B cell (primary cell): ENCODE results near the gene ANKRD44. TPM values are rescaled to one million over a fixed set of nuclear protein-coding genes. Genes with fewer than 3 reads are reported as not detected.
A peak's percentile ranks its signal among the peaks of the same experiment; 100 is the strongest.

ENCODE experiments used
- ATAC-seq: fragments of 200-7000 bp; cut with Tn5 transposase; one replicate; pipeline ENCODE4 v1.10.0; 2021; ENCODE audit warnings: low read depth, mild to moderate bottlenecking, moderate number of reproducible peaks, moderate library complexity
- CTCF ChIA-PET: fragments of 350-600 bp; sonication (Branson Sonifier 250); formaldehyde crosslinking; loops from one replicate; lab custom pipeline; 2021; ENCODE audit warnings: antibody characterized with exemption, inconsistent platforms; lab: Charles Lee
- POLR2A ChIA-PET: fragments of 350-600 bp; sonication (Branson Sonifier 250); formaldehyde crosslinking; loops from one replicate; lab custom pipeline; 2021; ENCODE audit warnings: antibody characterized with exemption; lab: Charles Lee
- DNase-seq: peaks from one replicate; pipeline ENCODE4 v3.0.0; 2013
- H2AFZ ChIP-seq: 2 replicates; pipeline ENCODE4 v1.6.1; 2012; ENCODE audit warnings: mild to moderate bottlenecking, low read depth, low read length; ENCODE audit not compliant: insufficient read depth, poor library complexity, severe bottlenecking
- H3K27ac ChIP-seq, 2 donors: 1 replicate in 1 of 2; 2 replicates in 1 of 2; pipeline ENCODE4 v1.5.1; 2012 to 2013; ENCODE audit warnings: low read length in 2 of 2, mild to moderate bottlenecking in 2 of 2, moderate library complexity in 1 of 2
- H3K27me3 ChIP-seq, 4 experiments: fragments of 200-600 bp in 1 of 4; sonication (generic) in 1 of 4; replicated peaks in 1 of 4; 1 replicate in 2 of 4; 2 replicates in 2 of 4; pipeline versions ENCODE4 v1.6.1 to v1.7.0; 2013 to 2016; ENCODE audit warnings: low read length in 3 of 4, mild to moderate bottlenecking in 2 of 4, mixed read lengths in 1 of 4, moderate library complexity in 1 of 4; ENCODE audit not compliant: insufficient read depth in 4 of 4, control insufficient read depth in 3 of 4; ENCODE audit errors: control extremely low read depth in 1 of 4
- H3K36me3 ChIP-seq, 2 experiments: replicated peaks in 1 of 2; 1 replicate in 1 of 2; 2 replicates in 1 of 2; pipeline versions ENCODE4 v1.6.1 to v1.7.1; 2013; ENCODE audit warnings: low read length in 1 of 2; ENCODE audit not compliant: insufficient read depth in 2 of 2, control insufficient read depth in 1 of 2; ENCODE audit errors: control extremely low read depth in 1 of 2, extremely low read depth in 1 of 2
- H3K4me1 ChIP-seq, 2 donors: fragments of 200-600 bp in 1 of 2; sonication (generic) in 1 of 2; 1 replicate in 1 of 2; 2 replicates in 1 of 2; pipeline versions ENCODE4 v1.5.1 to v1.6.1; 2013 to 2017; ENCODE audit warnings: low read length in 2 of 2; ENCODE audit not compliant: control insufficient read depth in 2 of 2, insufficient read depth in 2 of 2
- H3K4me2 ChIP-seq: replicated peaks from 2 replicates; pipeline ENCODE3; 2012; ENCODE audit warnings: mild to moderate bottlenecking, low read depth, low read length; ENCODE audit not compliant: poor library complexity, severe bottlenecking
- H3K4me3 ChIP-seq, 5 experiments: fragments of 200-600 bp in 1 of 5; sonication (generic) in 1 of 5; 1 replicate in 3 of 5; 2 replicates in 2 of 5; pipeline versions ENCODE4 v1.5.1 to v1.7.0; 2011 to 2016; ENCODE audit warnings: low read length in 4 of 5, mild to moderate bottlenecking in 4 of 5, low read depth in 2 of 5, control low read depth in 1 of 5, moderate library complexity in 1 of 5; ENCODE audit not compliant: insufficient read depth in 1 of 5; ENCODE audit errors: control extremely low read depth in 1 of 5, extremely low read depth in 1 of 5
- H3K79me2 ChIP-seq: fragments of 200-600 bp; sonication (generic); one replicate; pipeline ENCODE4 v1.6.0; 2016; ENCODE audit warnings: low read length; ENCODE audit not compliant: control insufficient read depth, insufficient read depth
- H3K9ac ChIP-seq: fragments of 200-600 bp; sonication (generic); 2 replicates; pipeline ENCODE4 v1.6.1; 2017; ENCODE audit warnings: mild to moderate bottlenecking, low read length, moderate library complexity
- H3K9me3 ChIP-seq, 3 donors: one replicate each; pipeline versions ENCODE4 v1.6.1 to v1.7.1; 2013; ENCODE audit warnings: low read length in 2 of 3; ENCODE audit not compliant: control insufficient read depth in 2 of 3, insufficient read depth in 1 of 3; ENCODE audit errors: control extremely low read depth in 1 of 3
- H4K20me1 ChIP-seq: 2 replicates; pipeline ENCODE4 v1.6.0; 2012; ENCODE audit warnings: mild to moderate bottlenecking, low read length; ENCODE audit not compliant: insufficient read depth, control insufficient read depth, poor library complexity, severe bottlenecking
- H3K27ac Mint-ChIP-seq: one replicate; pipeline ENCODE4 v1.8.0; 2021; ENCODE audit warnings: mixed read lengths
- H3K27me3 Mint-ChIP-seq: one replicate; pipeline ENCODE4 v1.8.0; 2021; ENCODE audit warnings: mixed read lengths
- H3K4me1 Mint-ChIP-seq: one replicate; pipeline ENCODE4 v1.8.0; 2021; ENCODE audit warnings: mixed read lengths
- H3K4me3 Mint-ChIP-seq: one replicate; pipeline ENCODE4 v1.8.0; 2021; ENCODE audit warnings: mixed read lengths
- H3K9me3 Mint-ChIP-seq: one replicate; pipeline ENCODE4 v1.8.0; 2022; ENCODE audit warnings: mixed read lengths; ENCODE audit not compliant: insufficient read depth
- CTCF ChIP-seq: fragments of 200-600 bp; IDR thresholded peaks from one replicate; pipeline ENCODE4 v1.8.0; 2022; ENCODE audit warnings: antibody characterized with exemption, mild to moderate bottlenecking
- EZH2 ChIP-seq: IDR thresholded peaks from 2 replicates; pipeline ENCODE4 v1.6.1; 2012; ENCODE audit warnings: borderline replicate concordance, low read depth, mild to moderate bottlenecking, moderate library complexity, low read length; ENCODE audit not compliant: insufficient read depth, poor library complexity, severe bottlenecking
- WGBS: methylation state at CpG from one replicate; pipeline ENCODE4 v1.1.5; 2013; ENCODE audit warnings: missing lambda C conversion rate; ENCODE audit not compliant: insufficient coverage; 5-methylcytosine and 5-hydroxymethylcytosine counted together
- intact Hi-C: fragments of 100-400 bp; cut with micrococcal nuclease; formaldehyde crosslinking; loops from one replicate; pipeline ENCODE4 v1.10.0; 2022
- polyA plus RNA-seq: library from polyadenylated mRNA; depleted of rRNA; stranded (reverse); fragments of >200 nt; gene quantifications from 2 replicates; pipeline ENCODE4 v1.2.3, GENCODE V29; 2012
- total RNA-seq, 2 donors: library from RNA; stranded (reverse); fragments of 120-200 nt in 1 of 2; gene quantifications; 1 replicate in 1 of 2; 2 replicates in 1 of 2; pipeline versions ENCODE4 v1.2.3 to v1.2.4, GENCODE V29; 2013 to 2022

The ANKRD44 gene
- total and polyA plus RNA-seq, 2 donors (not counting 1 experiment from before 2014, with no cell fraction given), result 92.6 to 457 TPM

GRCh38 chr2:197152451-197153228, 157.9 kb downstream of the ANKRD44 start:
- H3K9ac ChIP-seq, result peak overlapping the region; percentile 32
- intact Hi-C loops, result loop anchor here (1.0 to 5.0 kb wide), 7 partner anchors 7 to 104 kb away; no protein-coding TSS in a partner anchor
- H2AFZ ChIP-seq, result no peak overlapping the region
- ChIA-PET POLR2A (interaction anchor here (0.6 to 2.0 kb wide), 13 partner anchors 8 to 399 kb away, joined by 3 to 16 read pairs (median 5); partner anchors contain the start of genes ANKRD44 and SF3B1), CTCF (interaction anchor here (0.6 to 3.2 kb wide), 26 partner anchors 9 to 172 kb away, joined by 3 to 44 read pairs (median 6); partner anchors contain the start of gene ANKRD44)
- DNase-seq, result peak; percentile 89
- Mint-ChIP-seq H3K27ac (peak overlapping the region; percentile 90), H3K4me1 (peaks cover 79% of the 10 kb centered on the region), H3K4me3 (peak overlapping the region; percentile 74), H3K9me3 (no peaks in the 10 kb centered on the region), H3K27me3 (no peaks in the 10 kb centered on the region)
- H3K27me3 ChIP-seq, result no peaks in the 10 kb centered on the region
- H3K36me3 ChIP-seq, result peaks cover 0 to 5% of the 10 kb centered on the region in 2 experiments
- TF ChIP-seq CTCF (peak; percentile 69), EZH2 (no peak)
- peak overlapping the region; percentile 4 to 40 (median 29) for H3K4me3 ChIP-seq
- no peaks in the 10 kb centered on the region for H4K20me1 ChIP-seq
- peaks cover 0 to 8% (median 0%) of the 10 kb centered on the region in 3 donors for H3K9me3 ChIP-seq
- H3K4me1 ChIP-seq, result peaks cover 81 to 88% of the 10 kb centered on the region in 2 donors
- H3K79me2 ChIP-seq, result peaks cover 78% of the 10 kb centered on the region
- peak; percentile 87 for ATAC-seq
- WGBS, result 6% methylated on average over 5 of the region's 7 CpGs
- peak overlapping the region; percentile 64 for H3K4me2 ChIP-seq
- H3K27ac ChIP-seq, result peak overlapping the region; percentile 93

GRCh38 chr2:197149546-197149945, 161.0 kb downstream of the ANKRD44 start:
- POLR2A ChIA-PET, result interaction anchor here (0.5 kb wide), 1 partner anchor 10 kb away, joined by 4 read pairs; no protein-coding TSS in a partner anchor
- peak overlapping the region; percentile 90 for H3K27ac Mint-ChIP-seq

More at GRCh38 chr2:197149546-197149945, 161.0 kb downstream of the ANKRD44 start:
- intact Hi-C loops, result no loop called here
- Histone ChIP-seq H3K79me2 (peaks cover 61% of the 10 kb centered on the region), H3K27ac (peak overlapping the region; percentile 93), H2AFZ (no peak overlapping the region), H3K9me3 (peaks cover 0 to 3% (median 0%) of the 10 kb centered on the region in 3 donors), H3K36me3 (peaks cover 2 to 12% of the 10 kb centered on the region in 2 experiments), H3K4me1 (peaks cover 90 to 92% of the 10 kb centered on the region in 2 donors), H3K4me2 (peak overlapping the region; percentile 41), H3K4me3 (no peak overlapping the region), H3K27me3 (no peaks in the 10 kb centered on the region), H3K9ac (no peak overlapping the region), H4K20me1 (no peaks in the 10 kb centered on the region)
- ATAC-seq (no peak), DNase-seq (no peak)
- 100% methylated on average over 2 of the region's 4 CpGs for WGBS
- peaks cover 85% of the 10 kb centered on the region for H3K4me1 Mint-ChIP-seq
- no peaks in the 10 kb centered on the region for H3K27me3 Mint-ChIP-seq
- no peaks in the 10 kb centered on the region for H3K9me3 Mint-ChIP-seq
- CTCF ChIA-PET, result interaction anchor here (1.1 to 2.0 kb wide), 6 partner anchors 16 to 162 kb away, joined by 3 to 9 read pairs (median 5); no protein-coding TSS in a partner anchor
- TF ChIP-seq EZH2 (no peak), CTCF (no peak)
- H3K4me3 Mint-ChIP-seq, result peak overlapping the region; percentile 50
